NCI-H2107 treated with DMSO at 0.1 percent for 48 hours (cell line): ENCODE results near the gene ZBTB24.

Experiments used
- DNase-seq: peaks from one replicate; lab custom pipeline; 2025; ENCODE audit not compliant: unreplicated experiment; lab: John Stamatoyannopoulos, UW

ZBTB24 gene

GRCh38 chr6:109434456-109434855 is 48.6 kb downstream of the ZBTB24 start:
- DNase-seq: no peak

- no peak for DNase-seq
Measured at GRCh38 chr6:109429496-109429895, 53.5 kb downstream of the ZBTB24 start.

- DNase-seq: no peak
Measured at GRCh38 chr6:109428889-109429477, 54.0 kb downstream of the ZBTB24 start.

- DNase-seq: no peak
Measured at GRCh38 chr6:109424946-109425345, 58.1 kb downstream of the ZBTB24 start.

GRCh38 chr6:109421184-109421583 is 61.8 kb downstream of the ZBTB24 start:
- no peak for DNase-seq

GRCh38 chr6:109420751-109421150 is 62.3 kb downstream of the ZBTB24 start:
- no peak for DNase-seq

- DNase-seq: no peak
Measured at GRCh38 chr6:109417646-109418045, 65.4 kb downstream of the ZBTB24 start.
